Esophagus muscularis mucosa (tissue), 3 donors: Measurements from ENCODE around the gene TMEM150A.

Experiments
- POLR2AphosphoS5 ChIP-seq, 2 donors: sonication (generic); formaldehyde crosslinking; IDR thresholded peaks; one replicate each; pipeline ENCODE4 v1.6.1; 2017; ENCODE audit warnings: antibody characterized with exemption in 2 of 2
- TF ChIP-seq, protein P1 (sequence below), 3 experiments: fragments of 200-600 bp in 2 of 3; fragments of 450-650 bp in 1 of 3; sonication (generic) in 2 of 3; IDR thresholded peaks; one replicate each; pipeline ENCODE4 v1.5.1; 2017 to 2019; ENCODE audit warnings: antibody characterized with exemption in 3 of 3, mild to moderate bottlenecking in 2 of 3, moderate library complexity in 1 of 3

- TF ChIP-seq, protein P1, sequence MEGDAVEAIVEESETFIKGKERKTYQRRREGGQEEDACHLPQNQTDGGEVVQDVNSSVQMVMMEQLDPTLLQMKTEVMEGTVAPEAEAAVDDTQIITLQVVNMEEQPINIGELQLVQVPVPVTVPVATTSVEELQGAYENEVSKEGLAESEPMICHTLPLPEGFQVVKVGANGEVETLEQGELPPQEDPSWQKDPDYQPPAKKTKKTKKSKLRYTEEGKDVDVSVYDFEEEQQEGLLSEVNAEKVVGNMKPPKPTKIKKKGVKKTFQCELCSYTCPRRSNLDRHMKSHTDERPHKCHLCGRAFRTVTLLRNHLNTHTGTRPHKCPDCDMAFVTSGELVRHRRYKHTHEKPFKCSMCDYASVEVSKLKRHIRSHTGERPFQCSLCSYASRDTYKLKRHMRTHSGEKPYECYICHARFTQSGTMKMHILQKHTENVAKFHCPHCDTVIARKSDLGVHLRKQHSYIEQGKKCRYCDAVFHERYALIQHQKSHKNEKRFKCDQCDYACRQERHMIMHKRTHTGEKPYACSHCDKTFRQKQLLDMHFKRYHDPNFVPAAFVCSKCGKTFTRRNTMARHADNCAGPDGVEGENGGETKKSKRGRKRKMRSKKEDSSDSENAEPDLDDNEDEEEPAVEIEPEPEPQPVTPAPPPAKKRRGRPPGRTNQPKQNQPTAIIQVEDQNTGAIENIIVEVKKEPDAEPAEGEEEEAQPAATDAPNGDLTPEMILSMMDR (IDR thresholded peaks at IDR 0.05) = no peak
- peak; percentile 65 to 71 for TF ChIP-seq POLR2AphosphoS5 (IDR thresholded peaks at IDR 0.05)
Measured at GRCh38 chr2:85584857-85585780, 17.4 kb downstream of the TMEM150A start.
